Uterus (tissue), 2 donors: ENCODE data around the gene DNAJB13.

Experiments used
- CTCF ChIP-seq, 4 experiments: fragments of 200-600 bp in 2 of 4; fragments of 450-650 bp in 2 of 4; sonication (generic) in 2 of 4; IDR thresholded peaks; one replicate each; pipeline ENCODE4 v1.5.1; 2016 to 2019; ENCODE audit warnings: antibody characterized with exemption in 4 of 4, mild to moderate bottlenecking in 2 of 4, moderate library complexity in 1 of 4
- POLR2A ChIP-seq, 2 donors: fragments of 450-650 bp; IDR thresholded peaks; one replicate each; pipeline ENCODE4 v1.6.1; 2016; ENCODE audit warnings: antibody characterized with exemption in 2 of 2, mild to moderate bottlenecking in 1 of 2, moderate library complexity in 1 of 2

GRCh38 chr11:73961321-73961720 is 10.5 kb downstream of the DNAJB13 start:
- no peak for TF ChIP-seq POLR2A (IDR thresholded peaks at IDR 0.05)
- TF ChIP-seq CTCF (IDR thresholded peaks at IDR 0.05): no peak
